Femur (tissue), 1 donor: ENCODE measurements around the gene PIK3R3.

Experiments used
- DNase-seq: peaks from one replicate; pipeline ENCODE4 v3.0.0-alpha.2; 2017

PIK3R3 gene

GRCh38 chr1:46153732-46154131 lies 21.3 kb upstream of the PIK3R3 start:
- no peak for DNase-seq

GRCh38 chr1:46153228-46153627 lies 20.8 kb upstream of the PIK3R3 start:
- DNase-seq, result no peak

- no peak for DNase-seq
Observed at GRCh38 chr1:46152016-46152415, 19.6 kb upstream of the PIK3R3 start.

GRCh38 chr1:46150085-46150484 lies 17.7 kb upstream of the PIK3R3 start:
- no peak for DNase-seq

- DNase-seq, result no peak
Observed at GRCh38 chr1:46148318-46148717, 15.9 kb upstream of the PIK3R3 start.

- no peak for DNase-seq
Observed at GRCh38 chr1:46137916-46138315, 5.5 kb upstream of the PIK3R3 start.

- no peak for DNase-seq
Observed at GRCh38 chr1:46136711-46137110, 4.3 kb upstream of the PIK3R3 start.

- no peak for DNase-seq
Observed at GRCh38 chr1:46134660-46135331, 2.4 kb upstream of the PIK3R3 start.

- no peak for DNase-seq
Observed at GRCh38 chr1:46133781-46134350, 1.4 kb upstream of the PIK3R3 start.

- DNase-seq, result no peak
Observed at GRCh38 chr1:46133181-46133658, 791 bp upstream of the PIK3R3 start.

GRCh38 chr1:46131712-46132528 lies 509 bp downstream of the PIK3R3 start:
- peak; percentile 43 for DNase-seq

GRCh38 chr1:46131093-46131492 lies 1.3 kb downstream of the PIK3R3 start:
- no peak for DNase-seq

GRCh38 chr1:46130606-46131005 lies 1.8 kb downstream of the PIK3R3 start:
- DNase-seq, result no peak

- DNase-seq, result no peak
Observed at GRCh38 chr1:46130121-46130520, 2.3 kb downstream of the PIK3R3 start.

- no peak for DNase-seq
Observed at GRCh38 chr1:46128344-46128743, 4.1 kb downstream of the PIK3R3 start.

GRCh38 chr1:46118856-46119255 lies 13.6 kb downstream of the PIK3R3 start:
- no peak for DNase-seq

GRCh38 chr1:46117810-46118494 lies 14.5 kb downstream of the PIK3R3 start:
- DNase-seq, result no peak

- DNase-seq, result no peak
Observed at GRCh38 chr1:46114925-46115603, 17.4 kb downstream of the PIK3R3 start.

GRCh38 chr1:46113948-46114347 lies 18.5 kb downstream of the PIK3R3 start:
- no peak for DNase-seq

GRCh38 chr1:46112108-46112507 lies 20.3 kb downstream of the PIK3R3 start:
- DNase-seq, result no peak

GRCh38 chr1:46110521-46110920 lies 21.9 kb downstream of the PIK3R3 start:
- no peak for DNase-seq

GRCh38 chr1:46102769-46103476 lies 29.5 kb downstream of the PIK3R3 start:
- no peak for DNase-seq
